Kidney (tissue), 14 donors: Measurements from ENCODE around the gene WDR72. TPM values are rescaled to one million over a fixed set of nuclear protein-coding genes. Genes with fewer than 3 reads are reported as not detected.

Experiments
- DNase-seq, 5 donors: peaks; one replicate each; pipeline ENCODE4 v3.0.0-alpha.2; 2013 to 2020
- FAIRE-seq: peaks from 2 replicates; lab custom pipeline; 2012; peaks lifted over from hg19 to GRCh38; lab: Jason Lieb, UNC
- H3K27ac ChIP-seq, 2 donors: one replicate each; pipeline ENCODE4 v1.7.0; 2013; ENCODE audit warnings: low read depth in 2 of 2, low read length in 2 of 2, inconsistent platforms in 1 of 2
- H3K27me3 ChIP-seq: one replicate; pipeline ENCODE4 v1.7.1; 2013; ENCODE audit warnings: low read length, inconsistent platforms; ENCODE audit not compliant: control insufficient read depth, insufficient read depth
- H3K36me3 ChIP-seq, 3 donors: one replicate each; pipeline versions ENCODE4 v1.7.0 to v1.7.1; 2013; ENCODE audit warnings: low read length in 3 of 3, control low read depth in 1 of 3, inconsistent platforms in 1 of 3; ENCODE audit not compliant: insufficient read depth in 3 of 3, control insufficient read depth in 2 of 3
- H3K4me1 ChIP-seq, 3 donors: one replicate each; pipeline versions ENCODE4 v1.7.0 to v1.7.1; 2013; ENCODE audit warnings: low read length in 3 of 3, inconsistent platforms in 1 of 3, low read depth in 1 of 3; ENCODE audit not compliant: control insufficient read depth in 2 of 3, insufficient read depth in 2 of 3
- H3K4me3 ChIP-seq, 3 donors: one replicate each; pipeline versions ENCODE4 v1.7.0 to v1.8.1; 2013; ENCODE audit warnings: low read length in 3 of 3, control low read depth in 1 of 3, inconsistent platforms in 1 of 3
- H3K9ac ChIP-seq, 3 donors: one replicate each; pipeline versions ENCODE4 v1.7.0 to v1.7.1; 2013; ENCODE audit warnings: low read length in 3 of 3, control low read depth in 1 of 3, inconsistent platforms in 1 of 3
- H3K9me3 ChIP-seq, 3 donors: one replicate each; pipeline versions ENCODE4 v1.7.0 to v1.7.1; 2013; ENCODE audit warnings: low read length in 3 of 3, control low read depth in 1 of 3, inconsistent platforms in 1 of 3; ENCODE audit not compliant: control insufficient read depth in 2 of 3, insufficient read depth in 1 of 3
- CTCF ChIP-seq: IDR thresholded peaks from 3 replicates; pipeline ENCODE4 v1.5.1; 2012; ENCODE audit warnings: mild to moderate bottlenecking, moderate library complexity, borderline replicate concordance; ENCODE audit not compliant: insufficient read depth; ENCODE audit errors: extremely low read depth
- intact Hi-C: fragments of 100-400 bp; cut with DNase I; formaldehyde crosslinking; loops from one replicate; pipeline ENCODE4 v1.11.1; 2022
- polyA plus RNA-seq: library from polyadenylated mRNA; stranded (reverse); fragments of 350-450 nt; fragmentation: Illumina TruSeq; extraction: RNeasy Lipid Tissue Mini Kit (QIAGEN cat#74804); gene quantifications from one replicate; pipeline ENCODE4 v1.2.3, GENCODE V29; 2014; ENCODE audit warnings: low read depth, low replicate concordance; ENCODE audit not compliant: insufficient read depth
- total RNA-seq: library from RNA; stranded (reverse); fragmentation: NEBNext Ultra II Directional; extraction: Animal tissue kit (Norgen Biotek cat#: 25700); gene quantifications from one replicate; pipeline ENCODE4 v1.2.1, GENCODE V29; 2021
- donor health status: control.
- donor health status: control.
- donor health status: control.
- donor health status: control.
- donor health status: control.
- donor health status: DM: yes; HTN: yes; CAD: no.
- donor health status: Normal renal cell carcinoma (clear cell type).

WDR72 gene
- total and polyA plus RNA-seq, 2 donors from 2014 or later = 55.7 to 60.0 TPM

GRCh38 chr15:53512029-53512428 is 247.4 kb downstream of the WDR72 start:
- intact Hi-C loops = no loop called here
- no peak for TF ChIP-seq CTCF
- H3K4me1 ChIP-seq = no peaks in the 10 kb centered on the region
- H3K4me3 ChIP-seq = no peak overlapping the region
- peaks cover 0 to 7% (median 0%) of the 10 kb centered on the region in 3 donors for H3K36me3 ChIP-seq
- H3K9ac ChIP-seq = no peak overlapping the region
- DNase-seq (no peak), FAIRE-seq (no peak)
- no peaks in the 10 kb centered on the region for H3K27me3 ChIP-seq
- no peak overlapping the region for H3K27ac ChIP-seq
- H3K9me3 ChIP-seq = no peaks in the 10 kb centered on the region

- H3K36me3 ChIP-seq = peaks cover 0 to 3% (median 0%) of the 10 kb centered on the region in 3 donors
- intact Hi-C loops = no loop called here
- no peak for FAIRE-seq
- no peak overlapping the region for H3K27ac ChIP-seq
- TF ChIP-seq CTCF = no peak
- DNase-seq = no peak
- no peak overlapping the region for H3K4me3 ChIP-seq
- no peaks in the 10 kb centered on the region for H3K27me3 ChIP-seq
- no peaks in the 10 kb centered on the region for H3K9me3 ChIP-seq
- no peaks in the 10 kb centered on the region for H3K4me1 ChIP-seq
- H3K9ac ChIP-seq = no peak overlapping the region
These were observed 248.3 kb downstream of the WDR72 start for GRCh38 chr15:53511175-53511574.

- H3K27me3 ChIP-seq = no peaks in the 10 kb centered on the region
- FAIRE-seq (no peak), DNase-seq (no peak)
- intact Hi-C loops = no loop called here
- H3K9me3 ChIP-seq = no peaks in the 10 kb centered on the region
- no peak overlapping the region for H3K4me3 ChIP-seq
- no peaks in the 10 kb centered on the region for H3K4me1 ChIP-seq
- H3K9ac ChIP-seq = no peak overlapping the region
- no peak for TF ChIP-seq CTCF
- H3K36me3 ChIP-seq = no peaks in the 10 kb centered on the region
- no peak overlapping the region for H3K27ac ChIP-seq
These were observed 253.1 kb downstream of the WDR72 start for GRCh38 chr15:53506370-53506769.

GRCh38 chr15:53498996-53499395 is 260.5 kb downstream of the WDR72 start:
- Histone ChIP-seq H3K27ac (no peak overlapping the region), H3K9me3 (no peaks in the 10 kb centered on the region), H3K36me3 (no peaks in the 10 kb centered on the region), H3K9ac (no peak overlapping the region), H3K4me3 (no peak overlapping the region), H3K4me1 (no peaks in the 10 kb centered on the region), H3K27me3 (no peaks in the 10 kb centered on the region)
- DNase-seq = no peak
- intact Hi-C loops = no loop called here
- no peak for TF ChIP-seq CTCF
- no peak for FAIRE-seq
